HepG2 (cell line): ENCODE results near the gene TUBB2B. TPM values are rescaled to one million over a fixed set of nuclear protein-coding genes. Genes with fewer than 3 reads are reported as not detected.

Experiments used
- EP300 ChIP-seq, 3 experiments: sonication (generic) in 1 of 3; formaldehyde crosslinking in 1 of 3; IDR thresholded peaks; 2 replicates each; pipeline versions ENCODE4 v1.5.1 to v1.6.1; 2011 to 2020; ENCODE audit warnings: low read depth in 2 of 3, low read length in 2 of 3, borderline replicate concordance in 1 of 3, improper control_type of control experiment in 1 of 3, mild to moderate bottlenecking in 1 of 3, missing genetic modification reagents in 1 of 3, moderate library complexity in 1 of 3
- FOSL2 ChIP-seq: sonication (generic); formaldehyde crosslinking; IDR thresholded peaks from 2 replicates; pipeline ENCODE4 v1.4.0; 2020; ENCODE audit warnings: missing genetic modification reagents
- GMEB2 ChIP-seq: IDR thresholded peaks from 2 replicates; pipeline ENCODE4 v1.6.1; 2016; ENCODE audit warnings: missing biosample characterization, missing genetic modification reagents, low read depth
- HNF1A ChIP-seq, 2 experiments: sonication (generic) in 1 of 2; formaldehyde crosslinking in 1 of 2; IDR thresholded peaks; 2 replicates each; pipeline versions ENCODE4 v1.4.0 to v1.6.1; 2016 to 2020; ENCODE audit warnings: borderline replicate concordance in 1 of 2, low read depth in 1 of 2, mild to moderate bottlenecking in 1 of 2, missing genetic modification reagents in 1 of 2
- IRF1 ChIP-seq: sonication (generic); formaldehyde crosslinking; IDR thresholded peaks from 2 replicates; pipeline ENCODE4 v1.4.0; 2020; ENCODE audit warnings: low read depth, mild to moderate bottlenecking, missing genetic modification reagents
- JARID2 ChIP-seq: sonication (generic); formaldehyde crosslinking; IDR thresholded peaks from 2 replicates; pipeline ENCODE4 v1.8.1; 2023; ENCODE audit warnings: missing genetic modification reagents, inconsistent platforms; ENCODE audit not compliant: insufficient replicate concordance
- THAP11 ChIP-seq: IDR thresholded peaks from 2 replicates; pipeline ENCODE4 v1.6.1; 2016; ENCODE audit warnings: missing biosample characterization, missing genetic modification reagents
- ZFP36 ChIP-seq: fragments of 150-350 bp; IDR thresholded peaks from 2 replicates; pipeline ENCODE4 v1.6.1; 2018; ENCODE audit warnings: borderline replicate concordance, low read length, low read depth; ENCODE audit not compliant: partially characterized antibody
- ZKSCAN5 ChIP-seq: sonication (generic); formaldehyde crosslinking; IDR thresholded peaks from 2 replicates; pipeline ENCODE4 v1.5.1; 2020; ENCODE audit warnings: mild to moderate bottlenecking, missing genetic modification reagents
- ZNF138 ChIP-seq: sonication (generic); formaldehyde crosslinking; IDR thresholded peaks from 2 replicates; pipeline ENCODE4 v1.5.0; 2020; ENCODE audit warnings: mild to moderate bottlenecking, low read depth, missing genetic modification reagents
- ZNF644 ChIP-seq: IDR thresholded peaks from 2 replicates; pipeline ENCODE4 v1.6.1; 2016; ENCODE audit warnings: low read depth
- ZNF770 ChIP-seq: sonication (generic); formaldehyde crosslinking; IDR thresholded peaks from 2 replicates; pipeline ENCODE4 v1.5.0; 2020; ENCODE audit warnings: mild to moderate bottlenecking, missing genetic modification reagents
- ZXDC ChIP-seq: sonication (generic); formaldehyde crosslinking; IDR thresholded peaks from 2 replicates; pipeline ENCODE4 v1.5.0; 2020; ENCODE audit warnings: mild to moderate bottlenecking, missing genetic modification reagents
- polyA plus RNA-seq, 8 experiments: library from polyadenylated mRNA; depleted of rRNA in 3 of 8; stranded (reverse) in 7 of 8; unstranded in 1 of 8; fragments of >200 nt; fragmentation: Illumina TruSeq in 4 of 8; extraction: Trizol in 4 of 8; gene quantifications; 2 replicates each; pipeline versions ENCODE4 v1.2.1 to v1.2.3, GENCODE V29; 2011 to 2016; ENCODE audit warnings: low read depth in 4 of 8, missing spikeins in 1 of 8, mixed read lengths in 1 of 8; ENCODE audit not compliant: insufficient read depth in 1 of 8
- total RNA-seq, 5 experiments: library from RNA; depleted of rRNA; stranded (reverse); fragments of >200 nt; fragmentation: Illumina TruSeq; extraction: Trizol; gene quantifications; 2 replicates each; pipeline ENCODE4 v1.2.3, GENCODE V29; 2016; ENCODE audit warnings: low read depth in 1 of 5

The TUBB2B gene
- total and polyA plus RNA-seq, 2 of the 13 experiments (the other 11 are each of a cell fraction or from before 2014, with no cell fraction given) = 10.3 to 23.6 TPM

GRCh38 chr6:3245216-3245615 is 17.8 kb upstream of the TUBB2B start (continued):
- TF ChIP-seq ZNF770 (CRISPR knock-in tag) (0 out of 2 replicates have a peak, but pooled peaks have one; percentile 3), HNF1A (IDR thresholded peaks at IDR 0.05; ENCODE audit: low read depth) (no peak), HNF1A (CRISPR knock-in tag; IDR thresholded peaks at IDR 0.05; ENCODE audit: borderline replicate concordance) (no peak), ZNF138 (CRISPR knock-in tag) (no peak), ZXDC (no peak), IRF1 (CRISPR knock-in tag) (no peak), ZNF644 (CRISPR knock-in tag) (0 out of 2 replicates have a peak, but pooled peaks have one; percentile 47), JARID2 (CRISPR knock-in tag) (no peak), EP300 (IDR thresholded peaks at IDR 0.05; ENCODE audit: low read depth in 2 of 2, low read length in 2 of 2) (0 out of 4 replicates have a peak, but pooled peaks of 1 of the 2 experiments have one; percentile 23), EP300 (CRISPR knock-in tag; IDR thresholded peaks at IDR 0.05; ENCODE audit: borderline replicate concordance) (no peak), ZFP36 (no peak), ZKSCAN5 (no peak), GMEB2 (no peak), FOSL2 (peak; percentile 51; the same call in 1 of the 2 replicates), THAP11 (CRISPR knock-in tag) (0 out of 2 replicates have a peak, but pooled peaks have one; percentile 21)
- TF ChIP-seq, all 625 proteins: peak for 20
